Gastrocnemius medialis (tissue), 4 donors: ENCODE results near the gene ZMYND8. TPM values are rescaled to one million over a fixed set of nuclear protein-coding genes. Genes with fewer than 3 reads are reported as not detected.

Experiments
- ATAC-seq, 2 donors: fragments of 150-250 bp; one replicate each; pipeline ENCODE4 v1.9.1; 2016
- DNase-seq, 2 donors: peaks; one replicate each; pipeline ENCODE4 v3.0.0-alpha.2; 2019
- H3K27ac ChIP-seq, 4 donors: fragments of 200-600 bp; sonication (generic); 1 replicate in 1 of 4; 2 replicates in 3 of 4; pipeline ENCODE4 v1.5.1; 2016 to 2018; ENCODE audit warnings: mild to moderate bottlenecking in 2 of 4, moderate library complexity in 1 of 4
- H3K27me3 ChIP-seq, 3 donors: fragments of 200-600 bp; sonication (generic) in 2 of 3; 1 replicate in 1 of 3; 2 replicates in 2 of 3; pipeline versions ENCODE4 v1.5.1 to v1.6.0; 2016 to 2019; ENCODE audit warnings: mild to moderate bottlenecking in 1 of 3, moderate library complexity in 1 of 3
- H3K36me3 ChIP-seq, 2 donors: fragments of 200-600 bp; sonication (generic) in 1 of 2; one replicate each; pipeline ENCODE4 v1.5.1; 2017 to 2018
- H3K4me1 ChIP-seq, 2 donors: fragments of 200-600 bp; sonication (generic) in 1 of 2; one replicate each; pipeline ENCODE4 v1.5.1; 2016 to 2017; ENCODE audit warnings: mild to moderate bottlenecking in 2 of 2
- H3K4me3 ChIP-seq, 4 donors: fragments of 200-600 bp; sonication (generic) in 3 of 4; 1 replicate in 1 of 4; 2 replicates in 3 of 4; pipeline ENCODE4 v1.5.1; 2016 to 2019; ENCODE audit warnings: mild to moderate bottlenecking in 2 of 4
- H3K9me3 ChIP-seq, 3 donors: fragments of 200-600 bp; sonication (generic) in 2 of 3; 1 replicate in 1 of 3; 2 replicates in 2 of 3; pipeline ENCODE4 v1.5.1; 2016 to 2019
- CTCF ChIP-seq, 5 experiments: fragments of 450-650 bp in 3 of 5; fragments of 200-600 bp in 2 of 5; sonication (generic) in 2 of 5; IDR thresholded peaks in 4 of 5; conservative IDR thresholded peaks in 1 of 5; 1 replicate in 4 of 5; 2 replicates in 1 of 5; pipeline ENCODE4 v1.5.1; 2016 to 2019; ENCODE audit warnings: antibody characterized with exemption in 5 of 5, mild to moderate bottlenecking in 3 of 5, moderate library complexity in 3 of 5
- POLR2A ChIP-seq, 2 donors: fragments of 450-650 bp; IDR thresholded peaks; one replicate each; pipeline ENCODE4 v1.6.1; 2017; ENCODE audit warnings: antibody characterized with exemption in 2 of 2, mild to moderate bottlenecking in 2 of 2, moderate library complexity in 2 of 2
- in situ Hi-C, 4 donors: fragments of 200-750 bp; cut with MboI; loops; one replicate each; pipeline versions ENCODE4 v1.15.0 to v1.8.0; 2017; ENCODE audit warnings: low sequenced_read_pairs in 4 of 4
- intact Hi-C: fragments of 100-400 bp; cut with DNase I; formaldehyde crosslinking; loops from one replicate; pipeline ENCODE4 v1.15.1; 2023; ENCODE audit warnings: low total_unique reads
- total RNA-seq, 4 donors: library from RNA; depleted of rRNA; stranded (reverse); fragments of >200 nt; gene quantifications; one replicate each; pipeline versions ENCODE4 v1.1.0 to v1.2.3, GENCODE V29; 2016

The ZMYND8 gene
- total RNA-seq, 4 donors from 2014 or later: 15.1 to 32.2 (median 19.7) TPM

- intact Hi-C loops (no loop called here), in situ Hi-C loops (no loop called here)
- Histone ChIP-seq H3K4me1 (peaks cover 0 to 17% of the 10 kb centered on the region in 2 donors), H3K9me3 (no peaks in the 10 kb centered on the region), H3K36me3 (peaks cover 0 to 34% of the 10 kb centered on the region in 2 donors), H3K27me3 (no peaks in the 10 kb centered on the region), H3K4me3 (no peak overlapping the region), H3K27ac (no peak overlapping the region)
- TF ChIP-seq POLR2A (IDR thresholded peaks at IDR 0.05) (no peak), CTCF (IDR thresholded peaks at IDR 0.05 in 4 of 5, conservative IDR thresholded peaks at IDR 0.05 in 1 of 5) (no peak)
- no peak for ATAC-seq
- DNase-seq: no peak
These were observed 50.8 kb downstream of the ZMYND8 start for GRCh38 chr20:47305667-47306066.

- Histone ChIP-seq H3K4me1 (peaks cover 0 to 8% of the 10 kb centered on the region in 2 donors), H3K4me3 (no peak overlapping the region), H3K27ac (peak overlapping the region; percentile 2 to 64 (median 56)), H3K27me3 (no peaks in the 10 kb centered on the region), H3K36me3 (peaks cover 0 to 31% of the 10 kb centered on the region in 2 donors), H3K9me3 (no peaks in the 10 kb centered on the region)
- no peak for ATAC-seq
- in situ Hi-C loops (no loop called here), intact Hi-C loops (no loop called here)
- no peak for DNase-seq
- TF ChIP-seq POLR2A (IDR thresholded peaks at IDR 0.05): no peak
- no peak for TF ChIP-seq CTCF (IDR thresholded peaks at IDR 0.05 in 4 of 5, conservative IDR thresholded peaks at IDR 0.05 in 1 of 5)
These were observed 52.2 kb downstream of the ZMYND8 start for GRCh38 chr20:47304287-47304686.

- no peaks in the 10 kb centered on the region for H3K27me3 ChIP-seq
- in situ Hi-C loops (no loop called here), intact Hi-C loops (no loop called here)
- H3K4me3 ChIP-seq: no peak overlapping the region
- no peak for TF ChIP-seq CTCF (IDR thresholded peaks at IDR 0.05 in 4 of 5, conservative IDR thresholded peaks at IDR 0.05 in 1 of 5)
- no peak for TF ChIP-seq POLR2A (IDR thresholded peaks at IDR 0.05)
- peaks cover 0 to 8% of the 10 kb centered on the region in 2 donors for H3K4me1 ChIP-seq
- peaks cover 0 to 26% of the 10 kb centered on the region in 2 donors for H3K36me3 ChIP-seq
- ATAC-seq: no peak
- H3K9me3 ChIP-seq: no peaks in the 10 kb centered on the region
- no peak for DNase-seq
- peak overlapping the region; percentile 39 to 64 (median 56) for H3K27ac ChIP-seq
These were observed 52.8 kb downstream of the ZMYND8 start for GRCh38 chr20:47303736-47304135.

- no peak overlapping the region for H3K4me3 ChIP-seq
- H3K27ac ChIP-seq: no peak overlapping the region
- H3K4me1 ChIP-seq: peaks cover 13 to 23% of the 10 kb centered on the region in 2 donors
- TF ChIP-seq POLR2A (IDR thresholded peaks at IDR 0.05): no peak
- TF ChIP-seq CTCF (IDR thresholded peaks at IDR 0.05 in 4 of 5, conservative IDR thresholded peaks at IDR 0.05 in 1 of 5): no peak
- in situ Hi-C loops: no loop called here
- DNase-seq (no peak), ATAC-seq (no peak)
- H3K9me3 ChIP-seq: no peaks in the 10 kb centered on the region
- no peaks in the 10 kb centered on the region for H3K27me3 ChIP-seq
- intact Hi-C loops: no loop called here
- peaks cover 0 to 31% of the 10 kb centered on the region in 2 donors for H3K36me3 ChIP-seq
These were observed 56.4 kb downstream of the ZMYND8 start for GRCh38 chr20:47300071-47300470.

- Histone ChIP-seq H3K9me3 (no peaks in the 10 kb centered on the region), H3K27me3 (no peaks in the 10 kb centered on the region), H3K27ac (no peak overlapping the region), H3K4me3 (no peak overlapping the region), H3K36me3 (peaks cover 0 to 38% of the 10 kb centered on the region in 2 donors), H3K4me1 (peaks cover 14 to 16% of the 10 kb centered on the region in 2 donors)
- no peak for DNase-seq
- ATAC-seq: no peak
- intact Hi-C loops: no loop called here
- in situ Hi-C loops: no loop called here
- no peak for TF ChIP-seq CTCF (IDR thresholded peaks at IDR 0.05 in 4 of 5, conservative IDR thresholded peaks at IDR 0.05 in 1 of 5)
- no peak for TF ChIP-seq POLR2A (IDR thresholded peaks at IDR 0.05)
These were observed 57.9 kb downstream of the ZMYND8 start for GRCh38 chr20:47298624-47299023.
